GM19023 (cell line): Measurements from ENCODE around the gene PHKG1.
"Not testable (repeated sequence)": the region's sequence is repeated elsewhere in the genome, so short reads cannot be mapped to it uniquely, and the experiment has no call there.

Experiments used
- ATAC-seq: cut with Tn5 transposase; IDR thresholded peaks from one replicate; pipeline ENCODE4 v1.9.1; 2021; ENCODE audit warnings: mild to moderate bottlenecking, moderate library complexity; ENCODE audit not compliant: unreplicated experiment

The PHKG1 gene

GRCh38 chr7:56092789-56093531, at the start of gene PHKG1:
PHKG1 (minus strand) TSS chr7:56092952; CDS start chr7:56088941, 4,011 bp downstream.
- ATAC-seq, result no peak

- ATAC-seq, result not testable (repeated sequence)
These were observed 38.3 kb upstream of the PHKG1 start for GRCh38 chr7:56131062-56131461.

- no peak for ATAC-seq
These were observed 34.7 kb upstream of the PHKG1 start for GRCh38 chr7:56127241-56127975.

GRCh38 chr7:56125831-56126230, 33.1 kb upstream of the PHKG1 start:
- no peak for ATAC-seq

- no peak for ATAC-seq
These were observed 32.2 kb upstream of the PHKG1 start for GRCh38 chr7:56124981-56125380.

GRCh38 chr7:56121440-56121839, 28.7 kb upstream of the PHKG1 start:
- ATAC-seq, result no peak

GRCh38 chr7:56115852-56116538, 23.2 kb upstream of the PHKG1 start, which contains the start of gene NUPR2:
NUPR2 (minus strand) TSS chr7:56116417; CDS start chr7:56116314, 103 bp downstream.
- no peak for ATAC-seq

GRCh38 chr7:56112244-56112643, 19.5 kb upstream of the PHKG1 start:
- not testable (repeated sequence) for ATAC-seq

- ATAC-seq, result no peak
These were observed 17.9 kb upstream of the PHKG1 start for GRCh38 chr7:56110611-56111010.

GRCh38 chr7:56107954-56108258, 15.2 kb upstream of the PHKG1 start:
- no peak for ATAC-seq

- peak; percentile 100 for ATAC-seq
These were observed 13.6 kb upstream of the PHKG1 start, which contains the start of gene CHCHD2 for GRCh38 chr7:56106108-56107073. CHCHD2 (minus strand) TSS chr7:56106476; CDS start chr7:56106413, 63 bp downstream.

GRCh38 chr7:56105508-56105907, 12.8 kb upstream of the PHKG1 start:
- ATAC-seq, result no peak

- not testable (repeated sequence) for ATAC-seq
These were observed 11.4 kb upstream of the PHKG1 start for GRCh38 chr7:56104138-56104537.

GRCh38 chr7:56099653-56100052, 6.9 kb upstream of the PHKG1 start:
- ATAC-seq, result no peak

GRCh38 chr7:56098187-56099008, 5.6 kb upstream of the PHKG1 start:
- not testable (repeated sequence) for ATAC-seq

- no peak for ATAC-seq
These were observed 4.9 kb upstream of the PHKG1 start for GRCh38 chr7:56097700-56098099.

GRCh38 chr7:56092388-56092787, 364 bp downstream of the PHKG1 start:
- not testable (repeated sequence) for ATAC-seq

- no peak for ATAC-seq
These were observed 1.2 kb downstream of the PHKG1 start for GRCh38 chr7:56091591-56091990.

- no peak for ATAC-seq
These were observed 5.3 kb downstream of the PHKG1 start for GRCh38 chr7:56087445-56087844.

GRCh38 chr7:56086761-56087160, 6.0 kb downstream of the PHKG1 start:
- no peak for ATAC-seq
